Measurements from ENCODE around the gene SF3B6. TPM values are rescaled to one million over a fixed set of nuclear protein-coding genes. Genes with fewer than 3 reads are reported as not detected.
"Not testable (repeated sequence)": the region's sequence is repeated elsewhere in the genome, so short reads cannot be mapped to it uniquely, and the experiment has no call there.

Gene SF3B6
- total RNA-seq, 1 experiment from 2014 or later: 275 TPM

GRCh38 chr2:24065341-24065740, 10.8 kb downstream of the SF3B6 start:
- in situ Hi-C loops (cut with HindIII; ENCODE audit: low pct_unique_long_range_greater_than_20kb, low sequenced_read_pairs): no loop called here
- no peak for DNase-seq (ENCODE audit: low read depth)

GRCh38 chr2:24058564-24059271, 17.4 kb downstream of the SF3B6 start:
- in situ Hi-C loops (cut with HindIII; ENCODE audit: low pct_unique_long_range_greater_than_20kb, low sequenced_read_pairs): loop anchor here (5.0 kb wide), 1 partner anchor 131 kb away; the partner anchor contains the start of gene ATAD2B

DNA sequence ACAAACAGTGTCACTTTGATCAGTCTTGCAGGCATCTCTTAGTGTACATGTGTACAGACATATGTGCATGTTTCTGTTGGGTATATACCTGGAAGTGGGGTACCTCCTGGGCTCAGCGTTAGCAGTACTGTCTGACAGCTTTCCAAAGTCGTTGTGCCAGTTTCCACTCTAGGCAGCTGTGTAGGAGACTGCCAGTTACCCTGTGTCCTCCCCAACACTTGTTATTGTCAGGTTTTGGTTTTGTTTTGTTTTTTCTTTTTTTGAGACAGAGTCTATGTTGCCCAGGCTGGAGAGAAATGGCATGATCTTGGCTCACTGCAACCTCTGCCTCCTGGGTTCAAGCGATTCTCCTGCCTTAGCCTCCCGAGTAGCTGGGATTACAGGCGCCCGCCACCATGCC, 20.4 kb downstream of the SF3B6 start:
- in situ Hi-C loops (cut with HindIII; ENCODE audit: low pct_unique_long_range_greater_than_20kb, low sequenced_read_pairs): loop anchor here (5.0 kb wide), 1 partner anchor 128 kb away; the partner anchor contains the start of gene ATAD2B
- DNase-seq (ENCODE audit: low read depth): no peak

More at GRCh38 chr2:24058564-24059271, 17.4 kb downstream of the SF3B6 start:
- DNase-seq (ENCODE audit: low read depth): no peak

- no peak for DNase-seq (ENCODE audit: low read depth)
- in situ Hi-C loops (cut with HindIII; ENCODE audit: low pct_unique_long_range_greater_than_20kb, low sequenced_read_pairs): loop anchor here (5.0 kb wide), 1 partner anchor 127 kb away; the partner anchor contains the start of gene ATAD2B
These were observed 21.6 kb downstream of the SF3B6 start for GRCh38 chr2:24054366-24055010.

- no peak for DNase-seq (ENCODE audit: low read depth)
- in situ Hi-C loops (cut with HindIII; ENCODE audit: low pct_unique_long_range_greater_than_20kb, low sequenced_read_pairs): no loop called here
These were observed 23.2 kb downstream of the SF3B6 start for GRCh38 chr2:24052951-24053350.

- no peak for DNase-seq (ENCODE audit: low read depth)
- in situ Hi-C loops (cut with HindIII; ENCODE audit: low pct_unique_long_range_greater_than_20kb, low sequenced_read_pairs): no loop called here
These were observed 24.3 kb downstream of the SF3B6 start for GRCh38 chr2:24051833-24052232.

DNA sequence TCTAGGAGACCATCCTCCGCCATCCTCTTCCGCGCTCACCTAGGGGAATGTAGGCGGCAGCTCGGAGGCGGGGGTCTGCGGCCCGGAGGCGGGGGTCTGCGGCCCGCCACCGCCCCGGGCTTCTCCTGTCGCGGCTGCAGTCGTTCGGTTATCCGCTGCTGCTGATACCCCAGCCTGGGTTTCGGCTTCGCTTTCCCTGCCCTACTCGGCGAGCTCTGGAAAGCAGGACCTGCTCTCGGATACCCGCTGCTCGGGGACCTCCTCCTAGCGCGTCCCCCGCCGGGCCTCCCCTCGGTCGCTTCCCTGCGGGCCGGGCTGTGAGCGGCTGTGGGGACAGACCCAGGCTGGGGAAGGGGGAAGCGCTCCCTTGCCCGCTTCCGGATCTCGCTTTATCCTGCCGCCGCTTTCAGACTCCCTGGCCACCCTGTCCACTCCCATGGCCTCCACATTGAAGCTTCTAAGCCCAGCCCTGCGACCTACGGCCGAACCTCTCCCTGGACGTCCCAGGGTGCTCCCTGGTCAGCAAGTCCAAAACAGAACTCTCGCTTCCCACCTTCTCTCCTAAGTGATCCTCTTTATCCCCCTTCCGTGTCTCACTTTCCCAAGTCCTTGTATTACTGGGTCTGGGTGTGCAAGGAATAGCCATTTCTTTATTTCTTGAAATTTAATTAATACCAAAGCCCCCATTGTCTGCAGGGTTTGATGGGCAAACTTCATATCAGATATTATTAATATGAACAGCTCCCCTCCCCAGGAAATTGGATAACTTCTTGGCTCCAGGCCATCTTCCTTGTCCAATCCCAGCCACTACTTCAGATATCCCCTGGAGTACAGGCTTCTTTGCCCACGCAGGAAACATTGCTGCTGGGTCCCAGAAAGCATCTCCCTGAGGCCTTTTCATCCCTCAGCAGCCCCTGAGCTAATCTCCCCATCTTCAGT, 25.8 kb downstream of the SF3B6 start:
- in situ Hi-C loops (cut with HindIII; ENCODE audit: low pct_unique_long_range_greater_than_20kb, low sequenced_read_pairs): no loop called here
- no peak for DNase-seq (ENCODE audit: low read depth)

DNA sequence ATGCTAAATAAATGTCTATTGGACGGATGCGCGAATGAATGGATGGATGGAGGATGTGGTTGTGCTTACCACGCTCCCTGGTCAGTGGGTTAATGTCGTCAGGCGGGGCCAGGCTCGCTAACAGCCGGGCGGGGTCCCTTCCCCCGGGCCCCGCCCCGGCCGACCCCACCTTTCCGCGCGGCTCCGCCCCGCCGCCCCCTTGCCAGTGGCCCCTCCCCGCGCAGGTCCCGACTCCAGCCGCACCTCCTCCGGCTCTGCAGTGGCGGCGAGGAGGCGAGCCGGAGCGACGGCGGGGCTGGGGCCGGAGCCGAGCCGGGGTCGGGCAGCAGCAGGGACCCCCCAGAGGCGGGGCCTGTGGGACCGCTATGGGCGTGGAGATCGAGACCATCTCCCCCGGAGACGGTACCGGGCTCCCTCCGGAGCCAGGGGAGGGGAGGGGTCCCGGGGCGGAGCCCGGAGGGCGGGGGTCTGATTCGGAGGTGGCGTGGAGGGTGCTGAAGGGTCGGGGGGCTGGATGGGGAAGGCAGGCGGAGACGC, 26.6 kb downstream of the SF3B6 start, which contains the start of gene FKBP1B:
Gene FKBP1B (plus strand): TSS at position 257 of the 537 bp plus-strand sequence. CDS start 109 bp downstream, at position 366.
- in situ Hi-C loops (cut with HindIII; ENCODE audit: low pct_unique_long_range_greater_than_20kb, low sequenced_read_pairs): no loop called here
- peak; percentile 49 for DNase-seq (ENCODE audit: low read depth)

- no peak for DNase-seq (ENCODE audit: low read depth)
- in situ Hi-C loops (cut with HindIII; ENCODE audit: low pct_unique_long_range_greater_than_20kb, low sequenced_read_pairs): no loop called here
These were observed 27.2 kb downstream of the SF3B6 start for GRCh38 chr2:24048769-24049484.

DNA sequence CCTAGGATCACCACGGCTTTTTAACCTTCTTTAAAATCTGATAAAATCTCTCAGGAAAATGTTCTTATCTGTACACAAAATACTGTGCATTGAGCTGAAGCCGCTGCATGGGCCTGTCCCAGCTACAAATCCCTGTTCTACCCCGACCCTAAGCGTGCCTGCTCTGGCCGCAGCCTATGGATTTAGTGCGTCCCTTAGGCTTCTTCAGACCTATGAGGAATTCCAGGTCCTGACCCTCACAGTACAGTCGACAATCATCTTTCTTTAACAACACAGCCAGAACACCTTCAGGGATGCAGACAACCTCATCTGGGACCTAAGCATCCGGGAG, 28.5 kb downstream of the SF3B6 start:
- DNase-seq (ENCODE audit: low read depth): no peak
- in situ Hi-C loops (cut with HindIII; ENCODE audit: low pct_unique_long_range_greater_than_20kb, low sequenced_read_pairs): no loop called here

DNA sequence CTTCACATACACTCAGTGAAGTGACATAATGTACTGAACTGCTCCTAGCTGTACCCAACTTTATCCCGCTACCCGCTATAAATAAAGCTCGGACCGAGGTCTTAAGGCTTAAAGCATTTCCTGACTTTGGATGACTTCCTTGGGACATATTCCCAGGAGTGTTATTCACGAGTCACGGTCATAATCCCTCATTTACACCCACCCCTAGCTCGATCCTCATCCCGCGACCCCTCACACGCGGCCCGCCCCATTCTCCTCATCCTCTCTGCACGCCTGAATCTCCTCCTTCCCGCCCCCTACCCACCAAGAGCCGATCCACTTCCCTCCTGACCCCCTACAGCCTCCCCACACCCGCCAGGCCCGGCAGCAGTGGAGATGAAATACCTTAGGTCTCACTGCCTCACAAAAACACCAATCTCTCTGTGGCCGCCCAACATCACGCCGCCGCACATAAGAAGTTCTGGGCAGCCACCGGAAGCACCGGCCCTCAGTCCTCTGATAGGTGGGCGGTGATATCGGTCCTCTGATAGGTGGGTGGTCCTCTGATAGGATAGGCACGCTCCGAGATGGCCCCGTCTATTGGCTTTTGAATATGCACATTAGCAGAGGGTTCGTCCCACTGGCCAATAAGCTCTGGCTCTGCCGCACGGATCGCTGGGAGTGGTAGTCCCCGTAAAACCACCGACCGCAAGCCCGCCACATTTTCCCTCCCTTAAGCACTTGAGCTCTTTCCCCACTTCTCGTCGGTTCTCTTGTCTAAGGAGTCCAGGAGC, 29.0 kb downstream of the SF3B6 start, which contains the start of gene WDCP:
Gene WDCP (minus strand): TSS at position 462 of the 773 bp plus-strand sequence. CDS start 7,897 bp downstream, outside the sequence.
- in situ Hi-C loops (cut with HindIII; ENCODE audit: low pct_unique_long_range_greater_than_20kb, low sequenced_read_pairs): no loop called here
- DNase-seq (ENCODE audit: low read depth): peak; percentile 97

- no peak for DNase-seq (ENCODE audit: low read depth)
- in situ Hi-C loops (cut with HindIII; ENCODE audit: low pct_unique_long_range_greater_than_20kb, low sequenced_read_pairs): no loop called here
These were observed 29.6 kb downstream of the SF3B6 start for GRCh38 chr2:24046599-24046929.

DNA sequence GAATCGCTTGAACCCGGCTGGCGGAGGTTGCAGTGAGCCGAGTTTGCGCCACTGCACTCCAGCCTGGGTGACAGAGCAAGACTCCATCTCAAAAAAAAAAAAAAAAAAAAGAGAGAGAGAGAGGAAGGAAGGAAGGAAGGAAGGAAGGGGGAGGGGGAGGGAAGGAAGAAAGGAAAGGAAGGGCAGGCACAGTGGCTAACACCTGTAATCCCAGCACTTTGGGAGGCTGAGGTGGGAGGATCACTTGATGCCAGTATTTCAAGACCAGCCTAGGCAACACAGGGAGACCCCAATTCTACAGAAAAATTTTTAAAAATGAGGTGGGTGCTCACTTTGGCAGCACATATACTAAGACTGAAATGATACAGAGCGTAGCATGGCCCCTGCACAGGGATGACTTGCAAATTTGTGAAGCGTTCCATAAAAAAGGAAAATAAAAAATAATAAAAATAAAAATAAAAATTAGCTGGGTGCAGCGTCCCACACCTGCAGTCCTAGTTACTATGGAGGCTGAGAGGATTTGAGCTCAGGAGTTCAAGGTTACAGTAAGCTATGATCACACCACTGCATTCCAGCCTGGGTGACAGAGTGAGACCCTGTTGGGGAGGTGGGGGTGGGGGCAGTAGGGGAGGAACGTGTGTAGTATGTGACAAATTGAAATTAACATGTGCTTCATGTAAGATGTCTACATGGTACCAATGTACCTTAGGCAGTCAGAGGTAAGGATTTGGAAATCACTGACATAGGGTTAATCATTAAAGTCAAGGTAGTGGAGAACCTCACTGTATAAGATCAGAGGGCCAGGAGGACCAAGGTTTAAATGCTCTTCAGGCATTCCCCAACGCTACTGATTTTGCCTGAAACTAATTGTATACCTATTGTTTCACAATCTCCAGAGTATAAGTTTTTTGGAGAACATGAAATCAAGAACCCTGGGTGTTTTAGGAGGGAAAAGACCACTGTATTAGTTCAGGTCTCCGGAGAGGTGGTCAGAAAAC, 30.3 kb downstream of the SF3B6 start:
- no peak for DNase-seq (ENCODE audit: low read depth)
- in situ Hi-C loops (cut with HindIII; ENCODE audit: low pct_unique_long_range_greater_than_20kb, low sequenced_read_pairs): no loop called here

- DNase-seq (ENCODE audit: low read depth); in situ Hi-C loops (cut with HindIII; ENCODE audit: low pct_unique_long_range_greater_than_20kb, low sequenced_read_pairs): not testable (repeated sequence)
These were observed 33.0 kb downstream of the SF3B6 start for GRCh38 chr2:24043133-24043532.

DNA sequence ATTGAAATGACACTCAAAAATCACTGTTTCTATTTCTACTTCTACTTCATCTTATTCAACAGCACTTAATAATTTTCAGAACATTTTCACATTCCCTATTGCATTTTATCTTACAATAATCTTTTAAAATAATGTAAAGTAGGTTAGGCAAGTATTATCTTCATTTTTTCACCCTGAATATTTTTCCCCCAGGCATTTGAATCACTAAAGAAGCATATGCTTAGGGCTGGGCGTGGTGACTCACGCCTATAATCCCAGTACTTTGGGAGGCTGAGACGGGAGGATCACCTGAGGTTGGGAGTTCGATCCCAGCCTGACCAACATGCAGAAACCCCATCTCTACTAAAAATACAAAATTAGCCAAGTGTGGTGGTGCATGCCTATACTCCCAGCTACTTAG, 35.6 kb downstream of the SF3B6 start:
- in situ Hi-C loops (cut with HindIII; ENCODE audit: low pct_unique_long_range_greater_than_20kb, low sequenced_read_pairs): no loop called here
- no peak for DNase-seq (ENCODE audit: low read depth)

Data from Caki2 (cell line).